ENCODE measurements around the gene CD177.
"Not testable (repeated sequence)": the region's sequence is repeated elsewhere in the genome, so short reads cannot be mapped to it uniquely, and the experiment has no call there.

CD177 gene

GRCh38 chr19:43332058-43332922, 21.2 kb upstream of the CD177 start:
- no peak for DNase-seq

GRCh38 chr19:43336508-43336907, 17.0 kb upstream of the CD177 start:
- DNase-seq = not testable (repeated sequence)

GRCh38 chr19:43337737-43338136, 15.7 kb upstream of the CD177 start:
- DNase-seq = no peak

GRCh38 chr19:43338530-43338929, 15.0 kb upstream of the CD177 start:
- DNase-seq = no peak

GRCh38 chr19:43339243-43339930, 14.1 kb upstream of the CD177 start:
- not testable (repeated sequence) for DNase-seq

GRCh38 chr19:43340101-43340500, 13.4 kb upstream of the CD177 start:
- not testable (repeated sequence) for DNase-seq

GRCh38 chr19:43341098-43341497, 12.4 kb upstream of the CD177 start:
- not testable (repeated sequence) for DNase-seq

- peak in 1 of 56 donors; percentile 5 for DNase-seq
Observed at GRCh38 chr19:43342104-43342503, 11.4 kb upstream of the CD177 start.

GRCh38 chr19:43344347-43344925, 9.1 kb upstream of the CD177 start:
- DNase-seq = not testable (repeated sequence)

- DNase-seq = not testable (repeated sequence)
Observed at GRCh38 chr19:43349813-43350212, 3.7 kb upstream of the CD177 start.

- DNase-seq = no peak
Observed at GRCh38 chr19:43351998-43352746, 1.3 kb upstream of the CD177 start.

GRCh38 chr19:43354305-43354627, 780 bp downstream of the CD177 start:
- DNase-seq = no peak

GRCh38 chr19:43356749-43357148, 3.3 kb downstream of the CD177 start:
- DNase-seq = not testable (repeated sequence)

- no peak for DNase-seq
Observed at GRCh38 chr19:43362179-43362578, 8.7 kb downstream of the CD177 start.

- DNase-seq = no peak
Observed at GRCh38 chr19:43362745-43363144, 9.3 kb downstream of the CD177 start.

GRCh38 chr19:43365677-43366076, 12.2 kb downstream of the CD177 start:
- DNase-seq = not testable (repeated sequence)

GRCh38 chr19:43367822-43368221, 14.3 kb downstream of the CD177 start:
- no peak for DNase-seq

- not testable (repeated sequence) for DNase-seq
Observed at GRCh38 chr19:43368897-43369296, 15.4 kb downstream of the CD177 start.

- no peak for DNase-seq
Observed at GRCh38 chr19:43371909-43372308, 18.4 kb downstream of the CD177 start.

- no peak for DNase-seq
Observed at GRCh38 chr19:43372462-43372861, 19.0 kb downstream of the CD177 start.

GRCh38 chr19:43377624-43378023, 24.1 kb downstream of the CD177 start:
- not testable (repeated sequence) for DNase-seq

GRCh38 chr19:43380008-43380407, 26.5 kb downstream of the CD177 start:
- no peak for DNase-seq
